ENCODE measurements around the gene GRHPR. TPM values are rescaled to one million over a fixed set of nuclear protein-coding genes. Genes with fewer than 3 reads are reported as not detected.
A peak's percentile ranks its signal among the peaks of the same experiment; 100 is the strongest.

GRHPR gene
- total RNA-seq, 1 donor from 2014 or later = 91.6 TPM

DNA sequence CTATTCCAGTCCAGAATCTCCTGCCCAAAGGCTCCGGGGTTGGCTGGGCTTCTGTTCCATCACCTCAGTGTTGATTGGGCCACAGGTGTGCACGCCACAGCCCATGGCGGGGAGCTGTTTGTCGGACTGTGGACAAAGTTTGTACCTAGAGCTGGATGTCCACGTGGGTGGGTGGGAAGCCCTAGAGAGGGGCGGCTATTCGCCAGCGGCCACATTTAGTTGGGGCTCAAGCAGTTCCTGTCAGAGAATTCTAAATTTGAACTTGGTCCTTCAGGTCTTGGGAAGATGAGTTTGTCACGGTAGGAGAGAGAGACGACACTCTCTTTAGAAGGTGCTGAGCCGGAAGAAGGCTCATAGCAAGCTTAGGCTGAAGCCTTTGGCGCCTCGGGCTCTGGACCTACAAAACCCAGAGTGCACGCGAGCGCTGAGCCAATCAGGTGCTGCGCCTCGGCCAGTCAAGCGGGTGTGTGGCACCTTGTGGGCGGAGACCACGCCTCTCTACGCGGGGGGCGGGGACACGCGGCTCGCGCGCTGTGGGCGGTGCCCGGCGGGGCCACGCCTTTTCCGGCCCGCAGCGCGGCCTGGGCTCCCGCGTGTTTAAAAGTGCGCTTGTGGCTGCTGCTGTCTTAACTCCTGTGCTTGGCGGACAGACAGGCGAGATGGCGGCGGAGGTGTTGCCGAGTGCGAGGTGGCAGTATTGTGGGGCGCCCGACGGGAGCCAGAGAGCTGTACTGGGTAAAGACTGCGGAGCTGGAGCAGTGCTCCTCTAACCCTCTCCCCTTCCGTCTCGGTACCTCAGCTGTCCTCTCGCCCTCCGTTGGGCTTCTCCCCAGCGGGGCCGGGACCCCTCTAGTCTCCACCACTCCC, 63.1 kb downstream of the GRHPR start, which contains the start of gene POLR1E:
Gene POLR1E (plus strand): TSS at position 560 of the 867 bp plus-strand sequence. CDS start 100 bp downstream, at position 660.
- Histone ChIP-seq H3K4me3 (ENCODE audit: low read depth, low read length) (peak within 1 kb of the TSS; percentile 79), H3K27me3 (ENCODE audit: control insufficient read depth, insufficient read depth, low read length) (no peaks in the 10 kb centered on the region), H3K36me3 (ENCODE audit: control insufficient read depth, insufficient read depth, low read length) (peaks cover 4% of the 10 kb centered on the region)
- FAIRE-seq = no peak
- peak; percentile 93 for DNase-seq (ENCODE audit: low read depth)
- TF ChIP-seq, protein P1, sequence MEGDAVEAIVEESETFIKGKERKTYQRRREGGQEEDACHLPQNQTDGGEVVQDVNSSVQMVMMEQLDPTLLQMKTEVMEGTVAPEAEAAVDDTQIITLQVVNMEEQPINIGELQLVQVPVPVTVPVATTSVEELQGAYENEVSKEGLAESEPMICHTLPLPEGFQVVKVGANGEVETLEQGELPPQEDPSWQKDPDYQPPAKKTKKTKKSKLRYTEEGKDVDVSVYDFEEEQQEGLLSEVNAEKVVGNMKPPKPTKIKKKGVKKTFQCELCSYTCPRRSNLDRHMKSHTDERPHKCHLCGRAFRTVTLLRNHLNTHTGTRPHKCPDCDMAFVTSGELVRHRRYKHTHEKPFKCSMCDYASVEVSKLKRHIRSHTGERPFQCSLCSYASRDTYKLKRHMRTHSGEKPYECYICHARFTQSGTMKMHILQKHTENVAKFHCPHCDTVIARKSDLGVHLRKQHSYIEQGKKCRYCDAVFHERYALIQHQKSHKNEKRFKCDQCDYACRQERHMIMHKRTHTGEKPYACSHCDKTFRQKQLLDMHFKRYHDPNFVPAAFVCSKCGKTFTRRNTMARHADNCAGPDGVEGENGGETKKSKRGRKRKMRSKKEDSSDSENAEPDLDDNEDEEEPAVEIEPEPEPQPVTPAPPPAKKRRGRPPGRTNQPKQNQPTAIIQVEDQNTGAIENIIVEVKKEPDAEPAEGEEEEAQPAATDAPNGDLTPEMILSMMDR (IDR thresholded peaks at IDR 0.05; ENCODE audit: insufficient read depth, low read length, severe bottlenecking) = no peak

- H3K4me3 ChIP-seq (ENCODE audit: low read depth, low read length) = peak overlapping the region; percentile 79
- no peaks in the 10 kb centered on the region for H3K27me3 ChIP-seq (ENCODE audit: control insufficient read depth, insufficient read depth, low read length)
- peaks cover 4% of the 10 kb centered on the region for H3K36me3 ChIP-seq (ENCODE audit: control insufficient read depth, insufficient read depth, low read length)
- TF ChIP-seq, protein P1 (IDR thresholded peaks at IDR 0.05; ENCODE audit: insufficient read depth, low read length, severe bottlenecking) = no peak
- no peak for FAIRE-seq
- DNase-seq (ENCODE audit: low read depth) = no peak
These were observed 63.7 kb downstream of the GRHPR start for GRCh38 chr9:37486256-37486615.

Other genes with a start within 250 kb of the GRHPR start
- gene ZBTB5, start 42.8 kb downstream of the GRHPR start, total RNA-seq = 8.2 and 8.6 TPM in 2 replicates
- gene POLR1E, start 63.3 kb downstream of the GRHPR start, total RNA-seq = 15.6 and 38.7 TPM in 2 replicates
- 3.7 and 5.5 TPM in 2 replicates for gene FBXO10, start 153.7 kb downstream of the GRHPR start, total RNA-seq
- 108 and 126 TPM in 2 replicates for gene TOMM5, start 169.9 kb downstream of the GRHPR start, total RNA-seq
- under 0.01 TPM in 1 of 2 replicates, not detected in the other for gene FRMPD1, start 228.3 kb downstream of the GRHPR start, total RNA-seq

Measured in bronchial epithelial cell (primary cell).